ENCODE measurements around the gene AQP12A. TPM values are rescaled to one million over a fixed set of nuclear protein-coding genes. Genes with fewer than 3 reads are reported as not detected.

Gene AQP12A
- total and polyA plus RNA-seq, 9 of the 15 experiments (the other 6 are each of a cell fraction or from before 2014, with no cell fraction given): not detected

DNA sequence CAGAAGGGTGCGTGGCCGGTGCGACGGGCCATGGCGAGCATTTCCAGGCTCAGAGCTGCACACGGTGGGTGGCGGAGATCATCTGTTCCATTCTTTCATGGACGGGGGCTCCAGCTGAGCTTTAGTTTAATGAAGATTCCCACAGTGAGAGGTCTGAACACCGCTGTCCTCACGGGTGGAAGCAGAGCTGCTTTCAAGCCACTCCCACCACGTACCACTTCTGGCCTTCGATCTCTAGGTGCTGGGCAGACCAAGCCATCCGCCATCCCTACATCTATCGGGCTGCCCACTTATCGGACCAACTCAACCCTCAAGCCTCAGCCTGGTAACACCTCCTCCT, 47.9 kb upstream of the AQP12A start:
- no peaks in the 10 kb centered on the region for H3K79me2 ChIP-seq (ENCODE audit: control insufficient read depth, insufficient read depth, low read length)
- no peak overlapping the region for H3K9ac ChIP-seq (ENCODE audit: insufficient read depth in 1 of 2, low read depth in 2 of 2, low read length in 2 of 2)
- FAIRE-seq: no peak
- H3K9me3 ChIP-seq (replicated peaks; ENCODE audit: control insufficient read depth, insufficient read depth, low read depth, low read length): no peaks in the 10 kb centered on the region
- in situ Hi-C loops (cut with MboI) (no loop called here), intact Hi-C loops (cut with micrococcal nuclease) (no loop called here)
- H3K27me3 ChIP-seq (ENCODE audit: control insufficient read depth in 2 of 2, insufficient read depth in 2 of 2, low read length in 2 of 2): peaks cover 12 to 60% of the 10 kb centered on the region in 2 experiments; a peak in 4 of 5 replicates
- no peak overlapping the region for H3K4me3 ChIP-seq
- H3K36me3 ChIP-seq (ENCODE audit: control insufficient read depth, insufficient read depth, low read length): no peaks in the 10 kb centered on the region
- no peak for DNase-seq (ENCODE audit: extremely low read depth in 1 of 4, low spot score in 3 of 4)
- 3% methylated on average over 15 of the region's 15 CpGs for WGBS (ENCODE audit: insufficient coverage, low coverage, missing lambda C conversion rate)
- POLR2A ChIA-PET: interaction anchor here (1.1 kb wide), 1 partner anchor 19 kb away, joined by 3 read pairs; the partner anchor contains the start of gene GPR35
- no peak for ATAC-seq
- no peaks in the 10 kb centered on the region for H3K9me1 ChIP-seq (ENCODE audit: control insufficient read depth, insufficient read depth, low read length)
- H3K4me1 ChIP-seq (replicated peaks in 1 of 2; ENCODE audit: control insufficient read depth in 2 of 2, insufficient read depth in 2 of 2, low read length in 2 of 2): peaks cover 0 to 7% of the 10 kb centered on the region in 2 experiments; a peak in 1 of 5 replicates
- no peak overlapping the region for H2AFZ ChIP-seq (ENCODE audit: low read depth, low read length)
- no peak overlapping the region for H3K4me2 ChIP-seq (ENCODE audit: insufficient read depth, low read length)
- CTCF ChIA-PET (ENCODE audit: low intra/inter-chr PET ratio): no interaction called here
- H4K20me1 ChIP-seq (replicated peaks; ENCODE audit: control insufficient read depth, insufficient read depth, low read length): no peaks in the 10 kb centered on the region
- no TSS peak for BruUV-seq (replicated peaks)
- TF ChIP-seq, protein P1, sequence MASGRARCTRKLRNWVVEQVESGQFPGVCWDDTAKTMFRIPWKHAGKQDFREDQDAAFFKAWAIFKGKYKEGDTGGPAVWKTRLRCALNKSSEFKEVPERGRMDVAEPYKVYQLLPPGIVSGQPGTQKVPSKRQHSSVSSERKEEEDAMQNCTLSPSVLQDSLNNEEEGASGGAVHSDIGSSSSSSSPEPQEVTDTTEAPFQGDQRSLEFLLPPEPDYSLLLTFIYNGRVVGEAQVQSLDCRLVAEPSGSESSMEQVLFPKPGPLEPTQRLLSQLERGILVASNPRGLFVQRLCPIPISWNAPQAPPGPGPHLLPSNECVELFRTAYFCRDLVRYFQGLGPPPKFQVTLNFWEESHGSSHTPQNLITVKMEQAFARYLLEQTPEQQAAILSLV (tag; IDR thresholded peaks at IDR 0.05): no peak
- TF ChIP-seq BCL6 (CRISPR knock-in tag; IDR thresholded peaks at IDR 0.05): no peak
- TF ChIP-seq, protein P2, sequence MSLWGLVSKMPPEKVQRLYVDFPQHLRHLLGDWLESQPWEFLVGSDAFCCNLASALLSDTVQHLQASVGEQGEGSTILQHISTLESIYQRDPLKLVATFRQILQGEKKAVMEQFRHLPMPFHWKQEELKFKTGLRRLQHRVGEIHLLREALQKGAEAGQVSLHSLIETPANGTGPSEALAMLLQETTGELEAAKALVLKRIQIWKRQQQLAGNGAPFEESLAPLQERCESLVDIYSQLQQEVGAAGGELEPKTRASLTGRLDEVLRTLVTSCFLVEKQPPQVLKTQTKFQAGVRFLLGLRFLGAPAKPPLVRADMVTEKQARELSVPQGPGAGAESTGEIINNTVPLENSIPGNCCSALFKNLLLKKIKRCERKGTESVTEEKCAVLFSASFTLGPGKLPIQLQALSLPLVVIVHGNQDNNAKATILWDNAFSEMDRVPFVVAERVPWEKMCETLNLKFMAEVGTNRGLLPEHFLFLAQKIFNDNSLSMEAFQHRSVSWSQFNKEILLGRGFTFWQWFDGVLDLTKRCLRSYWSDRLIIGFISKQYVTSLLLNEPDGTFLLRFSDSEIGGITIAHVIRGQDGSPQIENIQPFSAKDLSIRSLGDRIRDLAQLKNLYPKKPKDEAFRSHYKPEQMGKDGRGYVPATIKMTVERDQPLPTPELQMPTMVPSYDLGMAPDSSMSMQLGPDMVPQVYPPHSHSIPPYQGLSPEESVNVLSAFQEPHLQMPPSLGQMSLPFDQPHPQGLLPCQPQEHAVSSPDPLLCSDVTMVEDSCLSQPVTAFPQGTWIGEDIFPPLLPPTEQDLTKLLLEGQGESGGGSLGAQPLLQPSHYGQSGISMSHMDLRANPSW (CRISPR knock-in tag; IDR thresholded peaks at IDR 0.05): no peak
- TF ChIP-seq PHF21A (IDR thresholded peaks at IDR 0.05; ENCODE audit: borderline replicate concordance, low read depth): no peak
- TF ChIP-seq HMG20B (CRISPR knock-in tag; IDR thresholded peaks at IDR 0.05): no peak
- no peak for TF ChIP-seq ZNF311 (CRISPR knock-in tag; IDR thresholded peaks at IDR 0.05)
- no peak for TF ChIP-seq ZNF354B (CRISPR knock-in tag; IDR thresholded peaks at IDR 0.05)
- no peak for TF ChIP-seq ZZZ3 (IDR thresholded peaks at IDR 0.05)
- TF ChIP-seq CHCHD3 (CRISPR knock-in tag; IDR thresholded peaks at IDR 0.05): no peak
- TF ChIP-seq, protein P3, sequence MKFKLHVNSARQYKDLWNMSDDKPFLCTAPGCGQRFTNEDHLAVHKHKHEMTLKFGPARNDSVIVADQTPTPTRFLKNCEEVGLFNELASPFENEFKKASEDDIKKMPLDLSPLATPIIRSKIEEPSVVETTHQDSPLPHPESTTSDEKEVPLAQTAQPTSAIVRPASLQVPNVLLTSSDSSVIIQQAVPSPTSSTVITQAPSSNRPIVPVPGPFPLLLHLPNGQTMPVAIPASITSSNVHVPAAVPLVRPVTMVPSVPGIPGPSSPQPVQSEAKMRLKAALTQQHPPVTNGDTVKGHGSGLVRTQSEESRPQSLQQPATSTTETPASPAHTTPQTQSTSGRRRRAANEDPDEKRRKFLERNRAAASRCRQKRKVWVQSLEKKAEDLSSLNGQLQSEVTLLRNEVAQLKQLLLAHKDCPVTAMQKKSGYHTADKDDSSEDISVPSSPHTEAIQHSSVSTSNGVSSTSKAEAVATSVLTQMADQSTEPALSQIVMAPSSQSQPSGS (CRISPR knock-in tag; IDR thresholded peaks at IDR 0.05): no peak
- TF ChIP-seq CCAR2 (IDR thresholded peaks at IDR 0.05; ENCODE audit: low read depth, low read length): no peak
- no peak for TF ChIP-seq PML (IDR thresholded peaks at IDR 0.05; ENCODE audit: low read length)
- no peak for TF ChIP-seq GTF2A2 (tag; IDR thresholded peaks at IDR 0.05)
- TF ChIP-seq XRCC4 (IDR thresholded peaks at IDR 0.05; ENCODE audit: extremely low read depth, insufficient read depth, insufficient read length): no peak
- H3K27ac ChIP-seq (ENCODE audit: extremely low read depth, low read depth, low read length): no peak overlapping the region
